Progenitor cell of endocrine pancreas (in vitro differentiated cells): ENCODE data around the gene CLEC2D. TPM values are rescaled to one million over a fixed set of nuclear protein-coding genes. Genes with fewer than 3 reads are reported as not detected.
"Not testable (repeated sequence)": the region's sequence is repeated elsewhere in the genome, so short reads cannot be mapped to it uniquely, and the experiment has no call there.

ENCODE experiments used
- DNase-seq: peaks from one replicate; pipeline ENCODE4 v3.0.0; 2021; ENCODE audit warnings: low spot score; ENCODE audit not compliant: unreplicated experiment
- H3K27ac Mint-ChIP-seq: 2 replicates; pipeline ENCODE4 v1.8.0; 2021; ENCODE audit warnings: mild to moderate bottlenecking, moderate library complexity, mixed read lengths
- H3K27me3 Mint-ChIP-seq: 2 replicates; pipeline ENCODE4 v1.8.0; 2021; ENCODE audit warnings: mixed read lengths
- H3K36me3 Mint-ChIP-seq: 2 replicates; pipeline ENCODE4 v1.8.0; 2022; ENCODE audit warnings: mixed read lengths; ENCODE audit not compliant: insufficient read depth
- H3K4me1 Mint-ChIP-seq: 2 replicates; pipeline ENCODE4 v1.8.0; 2021; ENCODE audit warnings: low read depth, mixed read lengths
- H3K4me3 Mint-ChIP-seq: 2 replicates; pipeline ENCODE4 v1.8.0; 2021; ENCODE audit warnings: low read depth, mild to moderate bottlenecking, moderate library complexity, mixed read lengths
- H3K9me3 Mint-ChIP-seq: 2 replicates; pipeline ENCODE4 v1.8.0; 2021; ENCODE audit warnings: low read depth, mixed read lengths
- CTCF ChIP-seq: fragments of 200-600 bp; sonication (generic); IDR thresholded peaks from one replicate; pipeline ENCODE4 v1.5.0; 2021; ENCODE audit warnings: antibody characterized with exemption, mild to moderate bottlenecking; ENCODE audit not compliant: unreplicated experiment
- total RNA-seq: library from RNA; stranded (reverse); gene quantifications from 2 replicates; pipeline ENCODE4 v1.2.1, GENCODE V29; 2021

CLEC2D gene
- total RNA-seq, 1 donor from 2014 or later = 23.5 TPM

DNA sequence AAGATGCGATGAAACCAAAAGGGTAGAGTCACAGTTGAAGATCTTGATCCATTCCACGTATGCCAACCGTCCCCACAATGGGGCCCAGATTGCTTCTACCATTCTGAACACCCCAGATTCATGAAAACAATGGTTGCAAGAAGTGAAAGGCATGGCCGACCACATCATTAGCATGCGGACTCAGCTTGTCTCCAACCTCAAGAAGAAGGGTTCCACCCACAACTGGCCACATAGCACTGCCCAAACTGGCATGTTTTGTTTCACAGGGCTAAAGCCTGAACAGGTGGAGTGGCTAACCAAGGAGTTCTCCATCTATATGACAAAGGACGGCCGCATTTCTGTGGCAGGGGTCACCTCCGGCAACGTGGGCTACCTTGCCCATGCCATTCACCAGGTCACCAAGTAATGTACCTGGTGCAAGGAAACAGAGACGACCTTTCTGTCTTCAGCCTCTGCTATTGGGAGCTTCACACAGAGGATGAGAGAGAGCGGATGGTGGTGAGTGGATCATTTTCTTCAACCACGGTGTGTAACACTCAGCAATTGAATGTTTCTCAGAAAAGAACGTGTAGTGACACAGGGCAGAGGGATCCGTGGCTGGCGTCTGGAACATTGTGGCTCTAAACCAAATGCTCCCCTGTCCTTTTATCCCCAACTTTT, 26.8 kb upstream of the CLEC2D start:
- Mint-ChIP-seq H3K4me3 (no peak overlapping the region), H3K27ac (no peak overlapping the region), H3K9me3 (peaks cover 12% of the 10 kb centered on the region), H3K4me1 (peaks cover 11% of the 10 kb centered on the region), H3K27me3 (no peaks in the 10 kb centered on the region), H3K36me3 (peaks cover 11% of the 10 kb centered on the region)
- TF ChIP-seq CTCF = no peak
- DNase-seq = no peak

GRCh38 chr12:9643266-9643660, 26.2 kb upstream of the CLEC2D start:
- DNase-seq = no peak
- Mint-ChIP-seq H3K27me3 (no peaks in the 10 kb centered on the region), H3K4me3 (no peak overlapping the region), H3K27ac (no peak overlapping the region), H3K9me3 (peaks cover 12% of the 10 kb centered on the region), H3K4me1 (peaks cover 12% of the 10 kb centered on the region), H3K36me3 (peaks cover 11% of the 10 kb centered on the region)
- no peak for TF ChIP-seq CTCF

DNA sequence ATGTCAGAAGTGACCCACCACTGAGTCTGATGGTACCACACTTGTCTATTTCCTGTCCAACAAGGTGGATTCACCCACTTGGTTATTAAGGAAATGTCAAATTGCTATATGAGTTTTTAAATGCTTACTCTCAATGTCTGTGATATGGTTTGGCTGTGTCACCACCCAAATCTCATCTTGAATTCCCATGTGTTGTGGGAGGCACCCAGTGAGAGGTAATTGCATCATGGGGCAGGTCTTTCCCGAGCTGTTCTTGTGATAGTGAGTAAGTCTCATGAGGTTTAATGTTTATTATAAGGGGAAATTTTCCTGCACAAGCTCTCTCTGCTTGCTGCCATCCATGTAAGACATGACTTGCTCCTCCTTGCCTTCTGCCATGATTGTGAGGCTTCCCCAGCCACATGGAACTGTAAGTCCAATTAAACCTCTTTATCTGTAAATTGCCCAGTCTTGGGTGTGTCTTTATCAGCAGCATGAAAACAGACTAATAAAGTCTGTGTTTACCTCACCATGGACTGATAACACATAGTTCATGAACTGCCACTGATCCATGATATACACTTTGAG, 24.4 kb upstream of the CLEC2D start:
- not testable (repeated sequence) for H3K4me3 Mint-ChIP-seq, H3K27me3 Mint-ChIP-seq, H3K27ac Mint-ChIP-seq, H3K36me3 Mint-ChIP-seq, H3K9me3 Mint-ChIP-seq, DNase-seq
- H3K4me1 Mint-ChIP-seq = peaks cover 28% of the 10 kb centered on the region

DNA sequence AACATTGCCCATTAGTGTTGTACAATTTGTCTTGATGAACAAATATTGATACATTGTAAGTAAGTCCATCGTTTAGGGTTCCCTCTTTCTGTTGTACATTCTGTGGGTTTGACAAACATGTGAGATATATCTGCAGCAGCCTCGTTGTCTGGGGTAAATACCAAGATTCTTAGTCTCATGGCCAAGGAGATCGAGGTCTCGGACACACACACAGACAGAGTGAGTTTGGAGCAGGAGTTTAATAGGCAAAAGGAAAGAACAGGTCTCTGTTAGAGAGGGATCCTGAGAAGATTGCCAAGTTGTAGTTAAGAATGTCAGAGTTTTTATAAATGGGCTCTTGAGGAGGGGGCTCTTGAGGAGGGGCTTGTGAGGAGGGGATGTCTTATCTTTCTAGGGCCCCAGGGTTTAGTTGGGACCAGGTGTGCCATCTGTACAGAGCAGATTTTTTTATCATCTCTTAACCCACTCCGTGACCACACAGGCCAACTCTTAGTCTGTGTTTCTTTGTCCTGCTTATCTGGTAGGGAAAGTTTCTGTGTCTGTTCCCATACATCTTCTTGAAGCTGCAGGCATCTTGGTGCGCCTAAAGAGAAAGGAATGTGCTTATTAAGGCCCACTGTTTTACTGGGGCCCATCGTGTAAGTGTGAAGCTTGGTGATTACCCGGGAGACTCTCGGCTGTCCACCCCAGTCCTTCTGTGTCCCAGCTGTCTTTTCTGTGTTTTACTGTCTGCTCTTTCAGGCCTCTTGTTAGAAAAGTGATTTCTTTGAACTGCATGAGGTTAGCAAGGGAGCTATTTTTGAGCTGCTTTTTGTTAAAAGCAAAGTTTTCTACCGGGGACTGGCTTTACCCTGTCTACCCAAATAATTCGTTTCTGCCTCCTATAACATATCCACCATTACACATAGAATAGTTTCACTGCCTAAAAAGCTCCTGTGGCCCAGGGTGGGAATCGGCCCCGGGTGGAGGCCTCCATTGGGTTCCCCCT, 22.4 kb upstream of the CLEC2D start:
- Mint-ChIP-seq H3K27me3 (no peaks in the 10 kb centered on the region), H3K4me3 (peak overlapping the region; percentile 93), H3K4me1 (peaks cover 42% of the 10 kb centered on the region), H3K9me3 (peaks cover 9% of the 10 kb centered on the region), H3K27ac (peak overlapping the region; percentile 97), H3K36me3 (peaks cover 13% of the 10 kb centered on the region)
- DNase-seq = no peak
- no peak for TF ChIP-seq CTCF

GRCh38 chr12:9647825-9648700, 21.4 kb upstream of the CLEC2D start:
- no peak for TF ChIP-seq CTCF
- H3K36me3 Mint-ChIP-seq = peaks cover 13% of the 10 kb centered on the region

More at GRCh38 chr12:9647825-9648700, 21.4 kb upstream of the CLEC2D start:
- Mint-ChIP-seq H3K4me1 (peaks cover 44% of the 10 kb centered on the region), H3K9me3 (peaks cover 9% of the 10 kb centered on the region), H3K4me3 (peak overlapping the region; percentile 93), H3K27me3 (no peaks in the 10 kb centered on the region), H3K27ac (peak overlapping the region; percentile 99)
- DNase-seq = peak; percentile 79
